ENCODE measurements around the gene TUFM.
"Not testable (repeated sequence)": the region's sequence is repeated elsewhere in the genome, so short reads cannot be mapped to it uniquely, and the experiment has no call there.

The TUFM gene

GRCh38 chr16:28846080-28846932 is at the start of gene TUFM:
Gene TUFM, minus strand, starts transcription at chr16:28846348. Its CDS starts 79 bp downstream, at chr16:28846269.
- DNase-seq, result peak; percentile 98

GRCh38 chr16:28895609-28896008 is 49.5 kb upstream of the TUFM start:
- no peak for DNase-seq

GRCh38 chr16:28893291-28893690 is 47.1 kb upstream of the TUFM start:
- no peak for DNase-seq

GRCh38 chr16:28891964-28892890 is 46.1 kb upstream of the TUFM start:
- DNase-seq, result no peak

GRCh38 chr16:28890355-28890754 is 44.2 kb upstream of the TUFM start:
- DNase-seq, result not testable (repeated sequence)

- DNase-seq, result no peak
These were observed 40.8 kb upstream of the TUFM start for GRCh38 chr16:28886945-28887344.

- DNase-seq, result no peak
These were observed 37.9 kb upstream of the TUFM start for GRCh38 chr16:28884045-28884444.

- DNase-seq, result no peak
These were observed 37.3 kb upstream of the TUFM start for GRCh38 chr16:28883221-28883996.

- DNase-seq, result no peak
These were observed 36.5 kb upstream of the TUFM start for GRCh38 chr16:28882551-28883160.

GRCh38 chr16:28881565-28881964 is 35.4 kb upstream of the TUFM start:
- not testable (repeated sequence) for DNase-seq

- DNase-seq, result no peak
These were observed 34.8 kb upstream of the TUFM start for GRCh38 chr16:28880955-28881354.

- DNase-seq, result no peak
These were observed 34.4 kb upstream of the TUFM start for GRCh38 chr16:28880589-28880915.

GRCh38 chr16:28879841-28880588 is 33.9 kb upstream of the TUFM start:
- peak; percentile 81 for DNase-seq

GRCh38 chr16:28879261-28879840 is 33.2 kb upstream of the TUFM start:
- no peak for DNase-seq

GRCh38 chr16:28878083-28878926 is 32.2 kb upstream of the TUFM start, which contains the start of gene ATP2A1:
Gene ATP2A1, plus strand, starts transcription at chr16:28878488. Its CDS starts 184 bp downstream, at chr16:28878672.
- no peak for DNase-seq

GRCh38 chr16:28877655-28878000 is 31.5 kb upstream of the TUFM start:
- DNase-seq, result no peak

GRCh38 chr16:28876973-28877654 is 31.0 kb upstream of the TUFM start:
- no peak for DNase-seq

GRCh38 chr16:28876019-28876659 is 30.0 kb upstream of the TUFM start:
- no peak for DNase-seq

All from HCEC 1CT (cell line).